Gastrocnemius medialis (tissue), 4 donors: ENCODE measurements around the gene RCAN2.

Source experiments
- CTCF ChIP-seq, 5 experiments: fragments of 450-650 bp in 3 of 5; fragments of 200-600 bp in 2 of 5; sonication (generic) in 2 of 5; IDR thresholded peaks in 4 of 5; conservative IDR thresholded peaks in 1 of 5; 1 replicate in 4 of 5; 2 replicates in 1 of 5; pipeline ENCODE4 v1.5.1; 2016 to 2019; ENCODE audit warnings: antibody characterized with exemption in 5 of 5, mild to moderate bottlenecking in 3 of 5, moderate library complexity in 3 of 5
- POLR2A ChIP-seq, 2 donors: fragments of 450-650 bp; IDR thresholded peaks; one replicate each; pipeline ENCODE4 v1.6.1; 2017; ENCODE audit warnings: antibody characterized with exemption in 2 of 2, mild to moderate bottlenecking in 2 of 2, moderate library complexity in 2 of 2

GRCh38 chr6:46221222-46221793 is 269.9 kb downstream of the RCAN2 start:
- TF ChIP-seq CTCF (IDR thresholded peaks at IDR 0.05 in 4 of 5, conservative IDR thresholded peaks at IDR 0.05 in 1 of 5): peak; percentile 62 to 90 (median 84)
- no peak for TF ChIP-seq POLR2A (IDR thresholded peaks at IDR 0.05)
